GM19395 (cell line): ENCODE data around the gene LMX1A.

Experiments used
- ATAC-seq: cut with Tn5 transposase; IDR thresholded peaks from one replicate; pipeline ENCODE4 v1.9.1; 2021; ENCODE audit warnings: mild to moderate bottlenecking, moderate library complexity; ENCODE audit not compliant: unreplicated experiment

LMX1A gene

GRCh38 chr1:165355977-165356811 lies at the start of gene LMX1A:
Gene LMX1A (minus strand): TSS chr1:165356715. CDS start chr1:165355559, 1,156 bp downstream.
- no peak for ATAC-seq

GRCh38 chr1:165403835-165404482 lies 47.4 kb upstream of the LMX1A start:
- peak; percentile 80 for ATAC-seq

- ATAC-seq = no peak
Observed at GRCh38 chr1:165402517-165403111, 46.1 kb upstream of the LMX1A start.

GRCh38 chr1:165397944-165398343 lies 41.4 kb upstream of the LMX1A start:
- no peak for ATAC-seq

- ATAC-seq = no peak
Observed at GRCh38 chr1:165395901-165396300, 39.4 kb upstream of the LMX1A start.

- no peak for ATAC-seq
Observed at GRCh38 chr1:165395478-165395877, 39.0 kb upstream of the LMX1A start.

- peak; percentile 99 for ATAC-seq
Observed at GRCh38 chr1:165392634-165393571, 36.4 kb upstream of the LMX1A start.

- no peak for ATAC-seq
Observed at GRCh38 chr1:165389609-165390008, 33.1 kb upstream of the LMX1A start.

- no peak for ATAC-seq
Observed at GRCh38 chr1:165387961-165388360, 31.4 kb upstream of the LMX1A start.

- no peak for ATAC-seq
Observed at GRCh38 chr1:165387505-165387904, 31.0 kb upstream of the LMX1A start.

GRCh38 chr1:165383599-165384405 lies 27.3 kb upstream of the LMX1A start:
- no peak for ATAC-seq

GRCh38 chr1:165383067-165383466 lies 26.6 kb upstream of the LMX1A start:
- no peak for ATAC-seq

GRCh38 chr1:165381745-165382505 lies 25.4 kb upstream of the LMX1A start:
- ATAC-seq = no peak

GRCh38 chr1:165376811-165377311 lies 20.3 kb upstream of the LMX1A start:
- peak; percentile 29 for ATAC-seq

- ATAC-seq = peak; percentile 69
Observed at GRCh38 chr1:165376041-165376810, 19.7 kb upstream of the LMX1A start.

- ATAC-seq = no peak
Observed at GRCh38 chr1:165375623-165376022, 19.1 kb upstream of the LMX1A start.

- no peak for ATAC-seq
Observed at GRCh38 chr1:165371588-165372225, 15.2 kb upstream of the LMX1A start.
